ENCODE data around the gene ACP1. TPM values are rescaled to one million over a fixed set of nuclear protein-coding genes. Genes with fewer than 3 reads are reported as not detected.

The ACP1 gene
- total RNA-seq, 2 experiments from 2014 or later: 89.7 to 93.2 TPM

- Histone ChIP-seq H3K9me3 (ENCODE audit: control insufficient read depth in 1 of 2, insufficient read depth in 1 of 2, low read length in 2 of 2) (no peaks in the 10 kb centered on the region), H3K36me3 (ENCODE audit: insufficient read depth, low read length) (peaks cover 47% of the 10 kb centered on the region), H3K27ac (ENCODE audit: low read depth in 1 of 2, low read length in 2 of 2) (no peak overlapping the region), H3K4me3 (ENCODE audit: low read length) (no peak overlapping the region), H3K4me1 (ENCODE audit: insufficient read depth, low read length) (no peaks in the 10 kb centered on the region), H3K27me3 (ENCODE audit: control insufficient read depth in 1 of 2, insufficient read depth in 2 of 2, low read length in 2 of 2) (peaks cover 5 to 7% of the 10 kb centered on the region in 2 experiments)
- Mint-ChIP-seq H3K9me3 (no peaks in the 10 kb centered on the region), H3K36me3 (ENCODE audit: low read depth) (peaks cover 62% of the 10 kb centered on the region), H3K4me3 (no peak overlapping the region), H3K27ac (no peak overlapping the region), H3K27me3 (peaks cover 12% of the 10 kb centered on the region), H3K4me1 (ENCODE audit: low read depth) (peaks cover 8% of the 10 kb centered on the region)
- ChIA-PET CTCF (no interaction called here), POLR2A (no interaction called here)
- TF ChIP-seq CTCF (IDR thresholded peaks at IDR 0.05): no peak
- ATAC-seq (ENCODE audit: poor library complexity): no peak
- intact Hi-C loops (cut with DNase I, micrococcal nuclease): no loop called here
- DNase-seq: no peak
Observed at GRCh38 chr2:281381-281780, 16.6 kb downstream of the ACP1 start.

- peaks cover 13 to 18% of the 10 kb centered on the region in 2 experiments for H3K27me3 ChIP-seq (ENCODE audit: control insufficient read depth in 1 of 2, insufficient read depth in 2 of 2, low read length in 2 of 2)
- no peak overlapping the region for H3K4me3 ChIP-seq (ENCODE audit: low read length)
- Mint-ChIP-seq H3K4me3 (no peak overlapping the region), H3K27ac (no peak overlapping the region), H3K9me3 (no peaks in the 10 kb centered on the region), H3K27me3 (peaks cover 20% of the 10 kb centered on the region), H3K36me3 (ENCODE audit: low read depth) (peaks cover 50% of the 10 kb centered on the region), H3K4me1 (ENCODE audit: low read depth) (peaks cover 8% of the 10 kb centered on the region)
- ATAC-seq (ENCODE audit: poor library complexity) (no peak), DNase-seq (no peak)
- H3K36me3 ChIP-seq (ENCODE audit: insufficient read depth, low read length): peaks cover 35% of the 10 kb centered on the region
- no peak overlapping the region for H3K27ac ChIP-seq (ENCODE audit: low read depth in 1 of 2, low read length in 2 of 2)
- H3K9me3 ChIP-seq (ENCODE audit: control insufficient read depth in 1 of 2, insufficient read depth in 1 of 2, low read length in 2 of 2): no peaks in the 10 kb centered on the region
- CTCF ChIA-PET: interaction anchor here (1.6 kb wide), 1 partner anchor 31 kb away, joined by 3 read pairs; no protein-coding TSS in a partner anchor
- TF ChIP-seq CTCF (IDR thresholded peaks at IDR 0.05): no peak
- intact Hi-C loops (cut with DNase I, micrococcal nuclease): no loop called here
- POLR2A ChIA-PET: no interaction called here
- peaks cover 3% of the 10 kb centered on the region for H3K4me1 ChIP-seq (ENCODE audit: insufficient read depth, low read length)
Observed at GRCh38 chr2:282371-283263, 17.9 kb downstream of the ACP1 start.

- ATAC-seq (ENCODE audit: poor library complexity) (no peak), DNase-seq (no peak)
- intact Hi-C loops (cut with DNase I, micrococcal nuclease): no loop called here
- peaks cover 20% of the 10 kb centered on the region for H3K36me3 ChIP-seq (ENCODE audit: insufficient read depth, low read length)
- no peak overlapping the region for H3K27ac Mint-ChIP-seq
- H3K36me3 Mint-ChIP-seq (ENCODE audit: low read depth): peaks cover 34% of the 10 kb centered on the region
- no peak overlapping the region for H3K4me3 ChIP-seq (ENCODE audit: low read length)
- ChIA-PET CTCF (no interaction called here), POLR2A (interaction anchor here (0.6 kb wide), 1 partner anchor 85 kb away, joined by 3 read pairs; no protein-coding TSS in a partner anchor)
- H3K4me1 Mint-ChIP-seq (ENCODE audit: low read depth): peaks cover 8% of the 10 kb centered on the region
- H3K27me3 Mint-ChIP-seq: peaks cover 20% of the 10 kb centered on the region
- H3K27ac ChIP-seq (ENCODE audit: low read depth in 1 of 2, low read length in 2 of 2): no peak overlapping the region
- no peaks in the 10 kb centered on the region for H3K9me3 Mint-ChIP-seq
- H3K4me3 Mint-ChIP-seq: no peak overlapping the region
- no peak for TF ChIP-seq CTCF (IDR thresholded peaks at IDR 0.05)
- H3K27me3 ChIP-seq (ENCODE audit: control insufficient read depth in 1 of 2, insufficient read depth in 2 of 2, low read length in 2 of 2): peaks cover 16 to 20% of the 10 kb centered on the region in 2 experiments
- peaks cover 6% of the 10 kb centered on the region for H3K4me1 ChIP-seq (ENCODE audit: insufficient read depth, low read length)
- H3K9me3 ChIP-seq (ENCODE audit: control insufficient read depth in 1 of 2, insufficient read depth in 1 of 2, low read length in 2 of 2): peaks cover 0 to 2% of the 10 kb centered on the region in 2 experiments
Observed at GRCh38 chr2:283996-284794, 19.4 kb downstream of the ACP1 start.
